GM21367 (cell line): ENCODE measurements around the gene UTP25.
"Not testable (repeated sequence)": the region's sequence is repeated elsewhere in the genome, so short reads cannot be mapped to it uniquely, and the experiment has no call there.

Experiments used
- ATAC-seq: cut with Tn5 transposase; IDR thresholded peaks from one replicate; pipeline ENCODE4 v1.9.1; 2021; ENCODE audit not compliant: unreplicated experiment

The UTP25 gene

DNA sequence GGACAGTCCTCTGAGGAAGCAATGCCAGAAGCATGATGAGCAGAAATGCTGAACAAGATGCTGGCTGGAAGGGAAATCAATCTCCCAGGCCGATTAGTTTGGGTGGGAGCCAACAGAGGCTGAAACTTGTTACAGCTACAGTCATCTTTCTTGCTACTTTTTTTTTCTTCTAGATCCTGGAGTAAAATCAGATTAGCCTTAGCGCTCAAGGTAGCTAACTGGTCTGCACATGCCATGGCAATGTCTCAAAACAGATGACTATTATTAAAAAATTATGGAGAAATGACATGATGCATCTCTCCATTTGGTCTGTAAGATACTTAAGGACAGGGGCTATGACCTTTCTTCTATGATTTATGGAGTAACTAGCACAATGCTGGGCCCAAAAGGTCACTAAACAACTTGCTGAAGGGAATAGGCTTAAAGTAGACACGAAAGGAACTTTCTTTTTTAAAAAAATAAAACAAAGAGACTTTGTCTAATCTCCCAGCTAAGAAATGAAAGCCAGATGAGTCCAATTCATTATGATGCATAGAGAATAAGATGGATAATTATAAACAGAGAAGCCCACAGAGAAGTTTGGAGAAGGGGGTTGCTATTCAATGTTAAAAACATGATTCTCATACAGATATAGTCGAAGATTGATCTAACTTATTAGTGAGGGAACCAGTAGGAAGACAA is 42.5 kb downstream of the UTP25 start:
- ATAC-seq: no peak

- ATAC-seq: no peak
Observed at GRCh38 chr1:209871006-209871405, 43.2 kb downstream of the UTP25 start.

DNA sequence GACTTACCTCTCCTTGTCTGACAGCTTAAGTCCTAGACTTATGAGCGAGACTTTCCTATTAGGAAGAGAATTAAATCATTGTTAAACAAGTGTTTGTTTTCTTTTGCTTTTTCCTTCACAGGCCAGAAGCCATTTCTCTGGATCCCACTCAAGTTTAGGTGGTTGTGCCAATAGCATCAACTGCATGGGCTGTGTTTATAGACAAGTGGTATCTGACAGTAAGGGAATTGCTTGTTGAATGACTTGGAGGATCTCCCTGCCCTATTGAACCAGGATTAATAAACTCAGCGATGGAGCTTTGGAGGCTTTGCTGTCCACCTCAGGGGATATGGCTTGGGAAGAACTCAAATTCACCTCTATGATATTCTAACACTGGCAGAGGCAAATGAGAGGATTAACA is 43.7 kb downstream of the UTP25 start:
- no peak for ATAC-seq

DNA sequence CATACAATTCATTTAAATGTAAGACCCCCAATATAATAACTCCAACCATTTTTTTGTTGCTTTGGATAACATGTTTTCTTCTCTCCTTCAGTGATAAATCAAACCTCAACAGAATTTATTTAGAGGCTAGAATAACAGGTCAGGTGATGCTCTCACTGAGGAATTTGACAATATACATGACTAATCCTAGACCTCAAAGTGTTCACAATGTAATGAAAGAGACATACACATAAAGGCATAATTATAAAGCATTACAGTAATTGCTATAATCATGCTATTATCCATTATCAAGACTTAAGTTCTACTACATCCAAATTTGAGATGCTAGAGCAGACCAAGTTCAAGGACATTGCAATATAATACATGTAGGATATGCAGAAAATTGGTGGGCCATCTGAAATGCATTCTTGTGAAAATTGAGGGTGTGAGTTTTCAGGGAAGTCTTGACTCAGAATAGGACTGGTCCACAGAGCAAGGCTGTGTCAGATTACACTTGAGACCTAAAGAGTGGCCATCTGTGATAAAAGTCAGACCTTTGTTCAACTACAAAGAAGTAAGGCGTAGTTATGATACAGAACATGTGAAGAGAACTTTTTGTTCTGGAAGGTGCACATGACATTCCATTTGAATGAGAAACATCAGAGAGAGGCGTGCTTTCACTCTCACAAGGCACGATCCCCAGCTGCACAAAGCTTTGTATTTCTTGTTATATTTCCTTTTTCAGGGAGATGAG is 45.5 kb downstream of the UTP25 start:
- ATAC-seq: no peak

- ATAC-seq: no peak
Observed at GRCh38 chr1:209875515-209875914, 47.7 kb downstream of the UTP25 start.

- ATAC-seq: no peak
Observed at GRCh38 chr1:209876078-209876800, 48.5 kb downstream of the UTP25 start.

DNA sequence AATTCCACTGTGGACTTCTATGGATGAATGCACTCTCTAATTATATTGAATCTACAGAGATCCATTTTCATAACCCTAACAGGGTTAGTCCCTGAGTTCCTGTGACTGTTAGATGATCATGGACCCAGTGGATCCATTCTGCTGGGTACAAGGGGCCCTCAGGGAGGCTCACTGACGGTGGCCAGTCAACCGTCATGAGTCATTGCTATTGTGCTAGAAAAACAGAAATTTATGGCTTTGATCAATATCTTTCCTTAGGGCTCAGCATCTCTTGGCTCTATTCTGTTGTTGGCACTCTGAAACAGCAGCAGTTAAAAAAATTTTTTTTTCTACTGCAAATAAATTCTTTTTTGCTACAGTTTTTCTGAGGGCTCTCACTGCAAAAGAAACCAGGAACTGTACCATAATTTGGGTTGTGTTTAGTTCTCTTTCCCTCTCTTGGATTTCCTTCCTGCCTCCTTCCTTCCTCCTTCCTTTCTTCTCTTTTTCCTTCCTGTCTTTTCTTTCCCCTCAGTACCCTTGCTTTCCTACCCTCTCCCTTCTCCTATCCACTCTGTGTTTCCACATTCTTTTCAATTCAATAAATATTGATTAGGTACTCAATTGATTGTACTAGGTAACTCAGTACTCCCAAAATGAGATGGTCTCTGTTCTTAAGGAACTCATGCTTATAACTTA is 49.5 kb downstream of the UTP25 start:
- ATAC-seq: no peak

GRCh38 chr1:209878964-209879363 is 51.2 kb downstream of the UTP25 start:
- no peak for ATAC-seq

- no peak for ATAC-seq
Observed at GRCh38 chr1:209879539-209879938, 51.8 kb downstream of the UTP25 start.

- no peak for ATAC-seq
Observed at GRCh38 chr1:209880031-209880430, 52.3 kb downstream of the UTP25 start.

DNA sequence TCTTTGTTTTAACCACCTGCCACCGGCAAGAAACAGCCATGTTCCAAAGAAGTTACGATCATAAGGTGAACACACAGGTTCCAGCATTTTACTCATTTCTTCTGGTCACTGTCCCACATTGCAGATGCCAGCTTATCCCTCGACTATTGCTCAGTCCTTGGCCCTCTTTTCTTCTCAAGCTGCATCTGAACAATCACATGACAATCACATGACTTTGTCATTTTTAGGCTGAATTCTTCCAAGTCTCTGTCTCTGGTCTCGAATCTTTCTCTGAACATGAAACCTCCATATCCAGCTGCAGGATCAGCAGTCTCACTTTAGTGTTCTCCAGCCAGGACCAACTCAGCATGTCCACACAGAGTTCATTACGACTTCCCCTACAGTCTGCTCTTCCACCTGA is 53.8 kb downstream of the UTP25 start:
- ATAC-seq: no peak

GRCh38 chr1:209882286-209882685 is 54.5 kb downstream of the UTP25 start:
- ATAC-seq: no peak

- no peak for ATAC-seq
Observed at GRCh38 chr1:209882942-209883340, 55.2 kb downstream of the UTP25 start.

DNA sequence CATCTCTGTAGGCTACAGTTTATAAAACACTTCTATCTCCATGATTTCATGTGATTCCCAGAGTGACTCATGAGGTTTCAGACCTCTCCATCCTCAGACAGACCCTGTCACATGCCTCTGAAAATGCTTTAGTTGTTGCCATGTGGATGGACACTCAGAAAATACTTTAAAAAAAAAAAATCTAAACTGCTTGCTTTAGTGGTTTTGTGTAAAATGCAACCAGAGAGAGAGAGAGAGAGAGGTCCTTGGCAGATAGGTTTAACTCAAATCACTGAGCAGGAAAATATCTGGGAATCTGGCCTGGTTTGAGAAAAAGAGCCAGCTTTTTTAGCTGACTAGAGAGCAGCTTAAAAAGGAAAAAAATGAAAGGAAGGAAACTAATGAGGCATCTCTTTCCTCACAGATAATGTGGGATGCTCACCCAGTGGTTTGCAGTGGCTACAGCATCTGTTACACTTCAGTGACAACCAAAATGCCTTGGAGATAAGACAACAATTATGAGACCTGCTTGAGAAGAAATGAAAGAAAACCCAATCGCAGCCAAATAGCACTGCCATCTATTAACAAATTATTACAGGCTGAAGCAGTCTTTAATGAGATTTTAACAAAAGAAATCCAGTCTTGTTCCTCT is 55.7 kb downstream of the UTP25 start:
- no peak for ATAC-seq

GRCh38 chr1:209884249-209884648 is 56.5 kb downstream of the UTP25 start:
- no peak for ATAC-seq

GRCh38 chr1:209884665-209885117 is 56.9 kb downstream of the UTP25 start:
- peak; percentile 82 for ATAC-seq

GRCh38 chr1:209885403-209886218 is 57.8 kb downstream of the UTP25 start:
- no peak for ATAC-seq

GRCh38 chr1:209886219-209886536 is 58.4 kb downstream of the UTP25 start:
- ATAC-seq: no peak

- ATAC-seq: not testable (repeated sequence)
Observed at GRCh38 chr1:209888291-209889076, 60.7 kb downstream of the UTP25 start.

DNA sequence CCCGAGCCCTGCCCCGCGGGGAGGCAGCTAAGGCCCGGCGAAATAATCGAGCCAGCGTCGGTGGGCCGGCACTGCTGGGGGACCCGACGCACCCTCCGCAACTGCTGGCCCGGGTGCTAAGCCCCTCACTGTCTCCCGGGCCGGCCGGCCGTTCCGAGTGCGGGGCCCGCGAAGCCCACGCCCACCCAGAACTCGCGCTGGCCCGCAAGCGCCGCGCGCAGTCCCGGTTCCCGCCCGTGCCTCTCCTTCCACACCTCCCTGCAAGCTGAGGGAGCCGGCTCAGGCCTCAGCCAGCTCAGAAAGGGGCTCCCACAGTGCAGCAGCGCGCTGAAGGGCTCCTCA is 61.3 kb downstream of the UTP25 start:
- no peak for ATAC-seq
